Spleen (tissue), 11 donors: ENCODE measurements around the gene CCDC71L. TPM values are rescaled to one million over a fixed set of nuclear protein-coding genes. Genes with fewer than 3 reads are reported as not detected.
A peak's percentile ranks its signal among the peaks of the same experiment; 100 is the strongest.

Experiments used
- DNase-seq: peaks from one replicate; pipeline ENCODE4 v3.0.0-alpha.2; 2020
- H3K27ac ChIP-seq, 8 donors: fragments of 200-600 bp; sonication (generic) in 7 of 8; 1 replicate in 4 of 8; 2 replicates in 4 of 8; pipeline versions ENCODE4 v1.5.0 to v1.8.0; 2016 to 2021; ENCODE audit warnings: inconsistent platforms in 4 of 8, mild to moderate bottlenecking in 4 of 8, moderate library complexity in 1 of 8
- H3K27me3 ChIP-seq, 7 donors: fragments of 200-600 bp; sonication (generic) in 6 of 7; replicated peaks in 1 of 7; 1 replicate in 4 of 7; 2 replicates in 3 of 7; pipeline versions ENCODE4 v1.5.0 to v1.8.0; 2016 to 2021; ENCODE audit warnings: inconsistent platforms in 3 of 7, mild to moderate bottlenecking in 1 of 7
- H3K36me3 ChIP-seq, 6 donors: fragments of 200-600 bp; sonication (generic) in 5 of 6; 1 replicate in 4 of 6; 2 replicates in 2 of 6; pipeline versions ENCODE4 v1.5.0 to v1.8.0; 2016 to 2021; ENCODE audit warnings: inconsistent platforms in 2 of 6
- H3K4me1 ChIP-seq, 6 donors: fragments of 200-600 bp; sonication (generic) in 5 of 6; 1 replicate in 3 of 6; 2 replicates in 3 of 6; pipeline versions ENCODE4 v1.5.0 to v1.8.0; 2016 to 2021; ENCODE audit warnings: inconsistent platforms in 3 of 6
- H3K4me3 ChIP-seq, 8 donors: fragments of 200-600 bp; sonication (generic) in 7 of 8; 1 replicate in 4 of 8; 2 replicates in 4 of 8; pipeline versions ENCODE4 v1.5.0 to v1.8.0; 2016 to 2021; ENCODE audit warnings: inconsistent platforms in 4 of 8, mild to moderate bottlenecking in 4 of 8, moderate library complexity in 2 of 8
- H3K9me3 ChIP-seq, 8 donors: fragments of 200-600 bp; sonication (generic) in 7 of 8; 1 replicate in 4 of 8; 2 replicates in 4 of 8; pipeline versions ENCODE4 v1.5.0 to v1.8.0; 2016 to 2021; ENCODE audit warnings: inconsistent platforms in 4 of 8
- CTCF ChIP-seq, 11 experiments: fragments of 200-600 bp in 7 of 11; fragments of 450-650 bp in 4 of 11; sonication (generic) in 4 of 11; IDR thresholded peaks in 8 of 11; conservative IDR thresholded peaks in 3 of 11; 1 replicate in 7 of 11; 2 replicates in 4 of 11; pipeline versions ENCODE4 v1.4.0 to v1.8.0; 2016 to 2021; ENCODE audit warnings: antibody characterized with exemption in 11 of 11, inconsistent platforms in 4 of 11, mild to moderate bottlenecking in 1 of 11
- POLR2A ChIP-seq, 3 donors: fragments of 450-650 bp; IDR thresholded peaks; one replicate each; pipeline ENCODE4 v1.5.1; 2017; ENCODE audit warnings: antibody characterized with exemption in 3 of 3, mild to moderate bottlenecking in 1 of 3
- POLR2AphosphoS5 ChIP-seq, 3 donors: sonication (generic); formaldehyde crosslinking; IDR thresholded peaks; one replicate each; pipeline ENCODE4 v1.5.1; 2017; ENCODE audit warnings: antibody characterized with exemption in 3 of 3
- WGBS, 5 donors: extraction: QIAGEN DNeasy Blood & Tissue Kit in 3 of 5; methylation state at CpG; one replicate each; pipeline versions ENCODE4 v1.1.5 to v1.1.7; 2013 to 2018; 5-methylcytosine and 5-hydroxymethylcytosine counted together
- intact Hi-C: fragments of 100-400 bp; cut with DNase I; formaldehyde crosslinking; loops from one replicate; pipeline ENCODE4 v1.15.0; 2023; ENCODE audit warnings: low total_unique reads
- polyA plus RNA-seq, 3 donors: library from polyadenylated mRNA; stranded (reverse); fragments of 200-250 nt; gene quantifications; one replicate each; pipeline ENCODE4 v1.2.1, GENCODE V29; 2013
- total RNA-seq, 7 donors: library from RNA; depleted of rRNA in 3 of 7; stranded (reverse); fragments of >200 nt in 3 of 7; fragmentation: NEBNext Ultra II Directional in 4 of 7; extraction: Animal tissue kit (Norgen Biotek cat#: 25700) in 4 of 7; gene quantifications; one replicate each; pipeline versions ENCODE4 v1.1.0 to v1.2.1, GENCODE V29; 2016 to 2021
- donor health status: healthy with polysubstance abuse.
- donor health status: DM: no; HTN: no; CAD: no; lungs with moderate emphysema.
- donor health status: DM: no; HTN: no; CAD: no.
- donor health status: Bipolar disorder and iron deficiency.
- donor health status: healthy.
- donor health status: DM: no; HTN: no; CAD: no.
- donor health status: DM: yes; HTN: yes; CAD: no.

Gene CCDC71L
- total and polyA plus RNA-seq, 10 donors = 22.7 to 70.9 (median 36.4) TPM

GRCh38 chr7:106614751-106615150 is 46.2 kb downstream of the CCDC71L start:
- H3K36me3 ChIP-seq = no peaks in the 10 kb centered on the region
- no peak for DNase-seq
- peak overlapping the region in 2 of 8 donors; percentile 18 to 28 for H3K27ac ChIP-seq
- WGBS, 5 donors = 66 to 83% (median 77%) methylated on average over 2 of the region's 2 CpGs
- H3K9me3 ChIP-seq = peaks cover 0 to 11% (median 4%) of the 10 kb centered on the region in 8 donors
- intact Hi-C loops = no loop called here
- H3K27me3 ChIP-seq = no peaks in the 10 kb centered on the region
- TF ChIP-seq POLR2AphosphoS5 (IDR thresholded peaks at IDR 0.05) = no peak
- TF ChIP-seq POLR2A (IDR thresholded peaks at IDR 0.05) = no peak
- no peak for TF ChIP-seq CTCF (IDR thresholded peaks at IDR 0.05 in 8 of 11, conservative IDR thresholded peaks at IDR 0.05 in 3 of 11)
- no peak overlapping the region for H3K4me3 ChIP-seq
- peaks cover 0 to 9% (median 0%) of the 10 kb centered on the region in 6 donors for H3K4me1 ChIP-seq

GRCh38 chr7:106613848-106614560 is 47.0 kb downstream of the CCDC71L start:
- H3K27me3 ChIP-seq = no peaks in the 10 kb centered on the region
- TF ChIP-seq POLR2AphosphoS5 (IDR thresholded peaks at IDR 0.05) = no peak
- no peak for TF ChIP-seq POLR2A (IDR thresholded peaks at IDR 0.05)
- TF ChIP-seq CTCF (IDR thresholded peaks at IDR 0.05 in 8 of 11, conservative IDR thresholded peaks at IDR 0.05 in 3 of 11) = no peak
- H3K4me1 ChIP-seq = peaks cover 0 to 9% (median 0%) of the 10 kb centered on the region in 6 donors
- H3K4me3 ChIP-seq = no peak overlapping the region
- no peak overlapping the region for H3K27ac ChIP-seq
- H3K36me3 ChIP-seq = no peaks in the 10 kb centered on the region
- H3K9me3 ChIP-seq = peaks cover 0 to 11% (median 4%) of the 10 kb centered on the region in 8 donors
- no peak for DNase-seq
- intact Hi-C loops = no loop called here

GRCh38 chr7:106613279-106613678 is 47.7 kb downstream of the CCDC71L start:
- H3K27ac ChIP-seq = no peak overlapping the region
- intact Hi-C loops = no loop called here
- H3K4me1 ChIP-seq = peaks cover 0 to 3% (median 0%) of the 10 kb centered on the region in 6 donors
- no peak overlapping the region for H3K4me3 ChIP-seq
- H3K9me3 ChIP-seq = peaks cover 0 to 11% (median 4%) of the 10 kb centered on the region in 8 donors
- DNase-seq = no peak
- no peaks in the 10 kb centered on the region for H3K27me3 ChIP-seq
- no peaks in the 10 kb centered on the region for H3K36me3 ChIP-seq
- TF ChIP-seq POLR2A (IDR thresholded peaks at IDR 0.05) (no peak), POLR2AphosphoS5 (IDR thresholded peaks at IDR 0.05) (no peak), CTCF (IDR thresholded peaks at IDR 0.05 in 8 of 11, conservative IDR thresholded peaks at IDR 0.05 in 3 of 11) (no peak)
- 94 to 97% (median 95%) methylated on average over 6 of the region's 6 CpGs for WGBS, 5 donors

GRCh38 chr7:106612432-106612831 is 48.5 kb downstream of the CCDC71L start:
- DNase-seq = no peak
- no peak overlapping the region for H3K4me3 ChIP-seq
- H3K4me1 ChIP-seq = no peaks in the 10 kb centered on the region
- intact Hi-C loops = no loop called here
- no peaks in the 10 kb centered on the region for H3K27me3 ChIP-seq
- H3K36me3 ChIP-seq = no peaks in the 10 kb centered on the region
- no peak overlapping the region for H3K27ac ChIP-seq
- TF ChIP-seq POLR2A (IDR thresholded peaks at IDR 0.05) (no peak), CTCF (IDR thresholded peaks at IDR 0.05 in 8 of 11, conservative IDR thresholded peaks at IDR 0.05 in 3 of 11) (no peak), POLR2AphosphoS5 (IDR thresholded peaks at IDR 0.05) (no peak)
- H3K9me3 ChIP-seq = peaks cover 0 to 11% (median 4%) of the 10 kb centered on the region in 8 donors
- 65 to 95% (median 80%) methylated on average over 1 of the region's 1 CpG for WGBS, 5 donors
